ENCODE data around the gene BCKDHA. TPM values are rescaled to one million over a fixed set of nuclear protein-coding genes. Genes with fewer than 3 reads are reported as not detected.

BCKDHA gene
- total and polyA plus RNA-seq, 10 donors: 10.3 to 55.6 (median 29.1) TPM

DNA sequence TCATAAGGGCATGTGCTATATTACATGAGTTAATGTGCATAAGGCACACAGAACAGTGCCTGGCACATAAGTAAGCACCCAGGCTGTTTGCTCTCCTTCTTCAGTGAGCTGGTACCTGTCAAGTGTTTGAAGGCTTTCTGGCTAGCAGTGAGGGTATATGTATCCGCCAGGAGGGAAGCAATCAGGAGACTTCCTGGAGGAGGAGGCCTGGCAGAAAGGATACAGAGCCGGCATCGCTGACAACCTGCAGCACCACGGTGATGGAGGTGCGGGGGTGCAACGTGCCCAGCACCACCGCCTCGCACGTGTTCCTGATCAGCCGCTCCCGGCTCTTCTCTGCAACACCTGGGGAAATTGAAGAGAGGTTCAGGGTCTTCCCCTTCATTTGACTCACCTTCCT is 6.0 kb upstream of the BCKDHA start:
- TF ChIP-seq POLR2AphosphoS5 (IDR thresholded peaks at IDR 0.05) (no peak), POLR2A (IDR thresholded peaks at IDR 0.05) (no peak)
- TF ChIP-seq, protein P1, sequence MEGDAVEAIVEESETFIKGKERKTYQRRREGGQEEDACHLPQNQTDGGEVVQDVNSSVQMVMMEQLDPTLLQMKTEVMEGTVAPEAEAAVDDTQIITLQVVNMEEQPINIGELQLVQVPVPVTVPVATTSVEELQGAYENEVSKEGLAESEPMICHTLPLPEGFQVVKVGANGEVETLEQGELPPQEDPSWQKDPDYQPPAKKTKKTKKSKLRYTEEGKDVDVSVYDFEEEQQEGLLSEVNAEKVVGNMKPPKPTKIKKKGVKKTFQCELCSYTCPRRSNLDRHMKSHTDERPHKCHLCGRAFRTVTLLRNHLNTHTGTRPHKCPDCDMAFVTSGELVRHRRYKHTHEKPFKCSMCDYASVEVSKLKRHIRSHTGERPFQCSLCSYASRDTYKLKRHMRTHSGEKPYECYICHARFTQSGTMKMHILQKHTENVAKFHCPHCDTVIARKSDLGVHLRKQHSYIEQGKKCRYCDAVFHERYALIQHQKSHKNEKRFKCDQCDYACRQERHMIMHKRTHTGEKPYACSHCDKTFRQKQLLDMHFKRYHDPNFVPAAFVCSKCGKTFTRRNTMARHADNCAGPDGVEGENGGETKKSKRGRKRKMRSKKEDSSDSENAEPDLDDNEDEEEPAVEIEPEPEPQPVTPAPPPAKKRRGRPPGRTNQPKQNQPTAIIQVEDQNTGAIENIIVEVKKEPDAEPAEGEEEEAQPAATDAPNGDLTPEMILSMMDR (IDR thresholded peaks at IDR 0.05 in 8 of 11, conservative IDR thresholded peaks at IDR 0.05 in 3 of 11): no peak
- intact Hi-C loops (cut with DNase I; ENCODE audit: low total_unique reads): no loop called here
- DNase-seq: no peak

DNA sequence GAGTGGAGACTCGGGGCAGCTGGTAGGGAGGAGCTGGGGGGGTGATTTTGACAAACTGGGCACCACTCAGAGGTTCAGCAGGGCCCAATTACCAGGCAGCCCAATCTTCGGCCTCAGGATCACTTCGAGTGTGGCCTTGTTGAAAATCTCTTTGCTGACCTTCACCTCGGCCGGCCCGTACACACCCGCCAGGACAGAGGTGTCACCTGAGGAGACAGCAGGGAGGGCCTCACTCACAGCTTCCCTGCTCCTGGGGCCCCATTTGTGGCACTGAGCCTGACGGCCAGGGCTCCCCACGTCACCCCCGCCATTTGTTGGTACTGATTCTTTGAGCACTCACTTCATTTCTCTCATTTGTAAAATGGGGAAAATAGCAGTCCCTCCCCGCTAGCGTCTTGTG is 4.8 kb upstream of the BCKDHA start:
- Histone ChIP-seq H3K4me3 (no peak overlapping the region), H3K27me3 (replicated peaks in 1 of 7) (no peaks in the 10 kb centered on the region), H3K27ac (no peak overlapping the region), H3K4me1 (peaks cover 5 to 55% (median 28%) of the 10 kb centered on the region in 6 donors), H3K36me3 (peaks cover 0 to 60% (median 46%) of the 10 kb centered on the region in 6 donors), H3K9me3 (no peaks in the 10 kb centered on the region)
- TF ChIP-seq, protein P1 (IDR thresholded peaks at IDR 0.05 in 8 of 11, conservative IDR thresholded peaks at IDR 0.05 in 3 of 11): no peak
- TF ChIP-seq POLR2A (IDR thresholded peaks at IDR 0.05) (no peak), POLR2AphosphoS5 (IDR thresholded peaks at IDR 0.05) (no peak)
- 73 to 92% (median 83%) methylated on average over 12 of the region's 12 CpGs for WGBS, 5 donors
- intact Hi-C loops (cut with DNase I; ENCODE audit: low total_unique reads): no loop called here
- DNase-seq: no peak

More for the DNA sequence above, 6.0 kb upstream of the BCKDHA start:
- no peak overlapping the region for H3K27ac ChIP-seq
- H3K4me1 ChIP-seq: peaks cover 5 to 52% (median 22%) of the 10 kb centered on the region in 6 donors
- no peaks in the 10 kb centered on the region for H3K9me3 ChIP-seq
- peaks cover 0 to 72% (median 53%) of the 10 kb centered on the region in 6 donors for H3K36me3 ChIP-seq
- H3K4me3 ChIP-seq: no peak overlapping the region
- 88 to 95% (median 89%) methylated on average over 11 of the region's 11 CpGs for WGBS, 5 donors
- H3K27me3 ChIP-seq (replicated peaks in 1 of 7): no peaks in the 10 kb centered on the region

DNA sequence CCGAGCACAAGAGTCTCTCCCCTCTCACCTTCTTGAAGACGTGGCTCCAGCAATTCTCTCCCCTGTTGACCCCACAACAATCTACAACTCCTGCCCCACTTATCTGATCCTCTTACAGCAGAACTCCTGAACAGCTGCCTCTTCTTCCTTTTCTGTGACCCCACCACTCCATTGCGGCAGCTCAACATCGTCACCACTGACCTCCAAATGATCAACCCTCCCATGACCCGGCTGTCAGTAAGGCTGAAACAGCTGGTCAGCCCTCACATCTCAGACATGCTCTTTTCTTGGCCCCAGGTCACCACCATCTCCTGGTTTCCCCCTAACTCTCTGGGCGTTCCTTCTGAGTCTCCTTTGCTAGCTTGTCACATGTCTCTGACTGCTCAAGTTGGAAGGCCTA is 2.3 kb upstream of the BCKDHA start:
- intact Hi-C loops (cut with DNase I; ENCODE audit: low total_unique reads): no loop called here
- Histone ChIP-seq H3K36me3 (peaks cover 0 to 34% (median 25%) of the 10 kb centered on the region in 6 donors), H3K4me1 (peaks cover 14 to 67% (median 47%) of the 10 kb centered on the region in 6 donors), H3K27me3 (replicated peaks in 1 of 7) (no peaks in the 10 kb centered on the region), H3K4me3 (no peak overlapping the region), H3K27ac (no peak overlapping the region), H3K9me3 (no peaks in the 10 kb centered on the region)
- no peak for DNase-seq
- 65 to 84% (median 73%) methylated on average over 6 of the region's 6 CpGs for WGBS, 5 donors
- TF ChIP-seq POLR2A (IDR thresholded peaks at IDR 0.05) (no peak), POLR2AphosphoS5 (IDR thresholded peaks at IDR 0.05) (no peak)
- TF ChIP-seq, protein P1 (IDR thresholded peaks at IDR 0.05 in 8 of 11, conservative IDR thresholded peaks at IDR 0.05 in 3 of 11): no peak

DNA sequence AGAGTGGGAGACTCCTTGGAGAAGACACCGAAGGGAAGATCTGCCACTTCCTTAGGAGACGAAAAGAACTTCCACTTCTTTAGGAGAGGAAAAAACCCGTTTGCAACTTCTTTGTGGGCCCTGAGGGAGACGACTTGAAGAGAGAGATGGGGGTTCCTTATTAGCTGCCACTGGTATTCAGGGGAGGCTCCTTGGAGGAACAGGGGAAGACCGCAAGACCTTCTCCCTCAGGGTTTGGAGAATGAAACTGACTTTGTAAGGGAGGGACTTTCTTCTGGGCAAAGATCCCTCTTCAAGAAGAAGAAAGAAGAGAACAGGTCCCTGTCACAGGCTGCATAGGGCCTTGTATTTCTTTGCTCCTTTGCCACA is 416 bp downstream of the BCKDHA start:
- Histone ChIP-seq H3K36me3 (peaks cover 0 to 29% (median under 1%) of the 10 kb centered on the region in 6 donors), H3K9me3 (no peaks in the 10 kb centered on the region), H3K27me3 (replicated peaks in 1 of 7) (no peaks in the 10 kb centered on the region), H3K4me1 (peaks cover 14 to 81% (median 48%) of the 10 kb centered on the region in 6 donors), H3K27ac (peak overlapping the region; percentile 83 to 98 (median 95)), H3K4me3 (peak overlapping the region; percentile 69 to 100 (median 90))
- DNase-seq: no peak
- WGBS, 5 donors: 0% methylated on average over 5 of the region's 5 CpGs
- TF ChIP-seq, protein P1 (IDR thresholded peaks at IDR 0.05 in 8 of 11, conservative IDR thresholded peaks at IDR 0.05 in 3 of 11): no peak
- TF ChIP-seq POLR2A (IDR thresholded peaks at IDR 0.05): no peak
- no peak for TF ChIP-seq POLR2AphosphoS5 (IDR thresholded peaks at IDR 0.05)
- intact Hi-C loops (cut with DNase I; ENCODE audit: low total_unique reads): no loop called here

Data from spleen (tissue), 11 donors.